H1 (cell line): Measurements from ENCODE around the gene ZMYM4.

Experiments used
- ASH2L ChIP-seq: fragments of 200-600, 300-600 bp; sonication (generic); IDR thresholded peaks from one replicate; pipeline ENCODE4 v1.7.1; 2017; ENCODE audit warnings: low read length
- CEBPB ChIP-seq: IDR thresholded peaks from 2 replicates; pipeline ENCODE4 v1.6.1; 2012; ENCODE audit warnings: low read depth, low read length
- CREB1 ChIP-seq: IDR thresholded peaks from 2 replicates; pipeline ENCODE4 v1.6.1; 2012; ENCODE audit warnings: inconsistent platforms
- CTCF ChIP-seq, 3 experiments: IDR thresholded peaks; 1 replicate in 2 of 3; 2 replicates in 1 of 3; pipeline versions ENCODE4 v1.5.1 to v1.6.1; 2011; ENCODE audit warnings: low read length in 3 of 3, mild to moderate bottlenecking in 3 of 3, inconsistent platforms in 2 of 3, low read depth in 1 of 3, moderate library complexity in 1 of 3; ENCODE audit not compliant: insufficient read depth in 1 of 3; ENCODE audit errors: control extremely low read depth in 1 of 3
- HDAC2 ChIP-seq, 2 experiments: fragments of 300-600 bp in 1 of 2; sonication (generic) in 1 of 2; IDR thresholded peaks; 2 replicates each; pipeline ENCODE4 v1.6.1; 2011 to 2012; ENCODE audit warnings: low read depth in 2 of 2, low read length in 2 of 2, mild to moderate bottlenecking in 2 of 2, moderate library complexity in 2 of 2, borderline replicate concordance in 1 of 2, inconsistent platforms in 1 of 2
- HDAC6 ChIP-seq: IDR thresholded peaks from one replicate; pipeline ENCODE4 v1.7.1; 2012; ENCODE audit warnings: low read depth, mild to moderate bottlenecking, inconsistent platforms, low read length, moderate library complexity
- NRF1 ChIP-seq: IDR thresholded peaks from 2 replicates; pipeline ENCODE4 v1.6.1; 2011; ENCODE audit warnings: mild to moderate bottlenecking, low read depth, low read length, improper control_type of control experiment
- POLR2A ChIP-seq, 2 experiments: IDR thresholded peaks; 1 replicate in 1 of 2; 2 replicates in 1 of 2; pipeline ENCODE4 v1.6.1; 2011; ENCODE audit warnings: low read depth in 2 of 2, low read length in 2 of 2, mild to moderate bottlenecking in 2 of 2; ENCODE audit errors: control extremely low read depth in 1 of 2
- POLR2AphosphoS5 ChIP-seq: IDR thresholded peaks from 2 replicates; pipeline ENCODE4 v1.6.1; 2011; ENCODE audit warnings: low read depth, low read length
- RAD21 ChIP-seq, 2 experiments: IDR thresholded peaks in 1 of 2; conservative IDR thresholded peaks in 1 of 2; 2 replicates each; pipeline ENCODE4 v1.6.1; 2011; ENCODE audit warnings: low read depth in 2 of 2, low read length in 2 of 2, improper control_type of control experiment in 1 of 2, inconsistent platforms in 1 of 2, mild to moderate bottlenecking in 1 of 2, moderate library complexity in 1 of 2
- RFX5 ChIP-seq: IDR thresholded peaks from 2 replicates; pipeline ENCODE4 v1.6.1; 2011; ENCODE audit warnings: low read depth, low read length, improper control_type of control experiment, borderline replicate concordance
- SP2 ChIP-seq: IDR thresholded peaks from 2 replicates; pipeline ENCODE4 v1.6.1; 2012; ENCODE audit warnings: mild to moderate bottlenecking, low read length, inconsistent platforms
- SP4 ChIP-seq: IDR thresholded peaks from 2 replicates; pipeline ENCODE4 v1.6.1; 2012; ENCODE audit warnings: low read length, inconsistent platforms
- ZNF274 ChIP-seq: IDR thresholded peaks from 2 replicates; pipeline ENCODE4 v1.7.0; 2012; ENCODE audit warnings: low read length, borderline replicate concordance; ENCODE audit errors: extremely low read depth

- TF ChIP-seq CTCF (IDR thresholded peaks at IDR 0.05; ENCODE audit: control extremely low read depth in 1 of 3, insufficient read depth in 1 of 3, low read depth in 1 of 3, low read length in 3 of 3): no peak
- no peak for TF ChIP-seq NRF1
- TF ChIP-seq POLR2AphosphoS5: no peak
- no peak for TF ChIP-seq ASH2L
- no peak for TF ChIP-seq POLR2A (IDR thresholded peaks at IDR 0.05; ENCODE audit: control extremely low read depth in 1 of 2, low read depth in 2 of 2, low read length in 2 of 2)
- no peak for TF ChIP-seq HDAC6
- TF ChIP-seq CEBPB: no peak
- no peak for TF ChIP-seq RFX5
- no peak for TF ChIP-seq SP4
- no peak for TF ChIP-seq CREB1
- no peak for TF ChIP-seq RAD21 (IDR thresholded peaks at IDR 0.05 in 1 of 2, conservative IDR thresholded peaks at IDR 0.05 in 1 of 2; ENCODE audit: low read depth in 2 of 2, low read length in 2 of 2)
- TF ChIP-seq ZNF274: no peak
- no peak for TF ChIP-seq SP2
- no peak for TF ChIP-seq HDAC2 (IDR thresholded peaks at IDR 0.05; ENCODE audit: borderline replicate concordance in 1 of 2, low read depth in 2 of 2, low read length in 2 of 2)
Measured at GRCh38 chr1:35231287-35231686, 37.2 kb upstream of the ZMYM4 start.
